Brain microvascular endothelial cell (primary cell): ENCODE results near the gene ZNF462.

Experiments
- DNase-seq: peaks from one replicate; pipeline ENCODE4 v3.0.0-alpha.2; 2020
- H3K27ac ChIP-seq: fragments of 250-450 bp; sonication (Bioruptor Pico); 2 replicates; pipeline ENCODE4 v1.5.1; 2020; ENCODE audit warnings: mild to moderate bottlenecking, moderate library complexity
- H3K27me3 ChIP-seq: fragments of 250-450 bp; sonication (Bioruptor Pico); replicated peaks from 2 replicates; pipeline ENCODE4 v1.5.1; 2020; ENCODE audit warnings: mild to moderate bottlenecking
- H3K36me3 ChIP-seq: fragments of 250-450 bp; sonication (Bioruptor Pico); replicated peaks from 2 replicates; pipeline ENCODE4 v1.5.1; 2020; ENCODE audit warnings: mild to moderate bottlenecking
- H3K4me3 ChIP-seq: 2 replicates; pipeline ENCODE4 v1.5.1; 2011; ENCODE audit warnings: low read depth, mild to moderate bottlenecking, control low read depth, low read length, moderate library complexity
- CTCF ChIP-seq: IDR thresholded peaks from 2 replicates; pipeline ENCODE4 v1.5.1; 2011; ENCODE audit warnings: low read depth, mild to moderate bottlenecking, moderate library complexity, low read length, control low read depth, inconsistent platforms; ENCODE audit errors: missing control alignments
- in situ Hi-C: cut with HindIII; loops from 2 replicates; pipeline ENCODE4 v1.10.0; 2017; ENCODE audit warnings: low sequenced_read_pairs, low pct_ligation_motif_present

ZNF462 gene

DNA sequence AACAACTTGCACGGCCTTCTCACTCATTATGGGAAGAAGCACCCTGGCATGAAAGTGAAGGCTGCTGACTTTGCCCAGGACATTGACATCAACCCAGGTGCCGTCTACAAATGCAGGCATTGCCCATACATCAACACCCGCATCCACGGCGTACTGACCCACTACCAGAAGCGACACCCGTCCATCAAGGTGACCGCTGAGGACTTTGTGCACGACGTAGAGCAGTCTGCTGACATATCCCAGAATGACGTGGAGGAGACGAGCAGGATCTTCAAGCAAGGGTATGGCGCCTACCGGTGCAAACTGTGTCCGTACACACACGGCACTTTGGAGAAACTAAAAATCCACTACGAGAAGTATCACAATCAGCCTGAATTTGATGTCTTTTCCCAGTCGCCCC is 65.4 kb downstream of the ZNF462 start:
- peaks cover 24% of the 10 kb centered on the region for H3K36me3 ChIP-seq
- H3K27me3 ChIP-seq = no peaks in the 10 kb centered on the region
- H3K27ac ChIP-seq = no peak overlapping the region
- H3K4me3 ChIP-seq = no peak overlapping the region
- in situ Hi-C loops = no loop called here
- DNase-seq = no peak
- TF ChIP-seq CTCF = no peak

DNA sequence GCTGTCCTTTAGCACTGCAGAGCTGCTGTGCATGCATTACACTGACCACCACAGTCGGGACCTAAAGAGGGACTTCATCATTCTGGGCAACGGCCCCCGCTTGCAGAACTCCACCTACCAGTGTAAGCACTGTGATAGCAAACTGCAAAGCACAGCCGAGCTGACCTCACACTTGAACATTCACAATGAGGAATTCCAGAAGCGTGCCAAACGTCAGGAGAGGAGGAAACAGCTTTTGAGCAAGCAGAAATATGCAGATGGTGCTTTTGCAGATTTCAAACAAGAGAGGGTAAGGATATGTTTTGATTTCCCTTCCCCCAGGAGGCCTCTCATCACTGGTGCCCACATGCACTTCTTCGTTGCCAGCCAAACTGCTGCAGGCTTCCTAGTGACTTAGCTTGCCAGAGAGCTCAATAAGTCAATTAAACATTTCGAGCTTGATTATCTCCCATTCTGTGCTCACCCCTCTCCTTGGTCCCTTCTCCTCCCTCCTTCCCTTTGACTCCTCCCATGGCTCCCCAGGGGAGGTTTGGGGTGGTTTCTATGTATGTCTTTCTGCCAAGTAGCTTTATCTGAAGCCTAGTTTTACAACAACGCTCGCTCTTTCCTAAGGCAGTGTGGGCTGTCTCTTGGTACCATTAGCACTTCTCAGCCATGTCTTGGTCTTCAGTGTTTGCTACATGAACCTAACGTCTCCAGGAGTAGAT is 66.7 kb downstream of the ZNF462 start:
- TF ChIP-seq CTCF = no peak
- no peak overlapping the region for H3K27ac ChIP-seq
- peaks cover 20% of the 10 kb centered on the region for H3K36me3 ChIP-seq
- no peak overlapping the region for H3K4me3 ChIP-seq
- no peak for DNase-seq
- H3K27me3 ChIP-seq = no peaks in the 10 kb centered on the region
- in situ Hi-C loops = no loop called here

DNA sequence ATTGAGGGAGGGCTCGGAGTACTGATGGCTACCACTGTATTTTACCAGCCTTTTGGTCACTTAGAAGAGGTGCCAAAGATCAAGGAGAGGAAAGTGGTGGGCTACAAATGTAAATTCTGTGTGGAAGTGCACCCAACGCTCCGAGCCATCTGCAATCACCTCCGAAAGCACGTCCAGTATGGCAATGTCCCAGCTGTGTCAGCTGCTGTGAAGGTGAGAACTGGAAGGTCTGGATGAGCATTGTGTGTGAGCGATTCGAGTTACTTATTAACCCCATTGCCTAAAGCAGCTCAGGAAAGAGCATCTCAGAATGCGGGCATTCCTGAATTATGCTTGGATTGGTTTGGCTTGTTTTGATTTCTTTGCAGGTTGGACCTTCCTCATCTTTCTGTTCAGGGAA is 67.5 kb downstream of the ZNF462 start:
- TF ChIP-seq CTCF = no peak
- DNase-seq = no peak
- no peak overlapping the region for H3K4me3 ChIP-seq
- no peak overlapping the region for H3K27ac ChIP-seq
- H3K36me3 ChIP-seq = peaks cover 20% of the 10 kb centered on the region
- H3K27me3 ChIP-seq = no peaks in the 10 kb centered on the region
- in situ Hi-C loops = no loop called here

DNA sequence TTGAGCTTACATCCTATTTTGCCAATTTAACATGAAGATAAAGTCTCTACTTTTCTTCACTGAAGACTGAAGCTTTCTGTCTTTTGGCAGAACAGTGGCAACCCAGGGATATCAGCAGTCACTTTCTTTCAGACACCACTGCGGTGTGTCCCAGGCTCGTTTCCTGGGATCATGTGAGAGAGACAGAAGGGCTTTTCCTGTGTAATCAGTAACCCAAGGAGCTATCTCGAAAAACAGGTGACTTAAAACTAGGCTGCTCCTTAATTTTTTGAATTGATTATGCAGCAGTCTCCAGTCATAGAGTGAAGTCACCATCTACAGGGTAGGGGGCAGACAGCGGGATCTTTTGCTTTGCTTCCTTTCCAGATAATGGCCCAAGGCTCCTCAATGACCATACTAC is 68.5 kb downstream of the ZNF462 start:
- no peak for TF ChIP-seq CTCF
- in situ Hi-C loops = no loop called here
- Histone ChIP-seq H3K36me3 (peaks cover 21% of the 10 kb centered on the region), H3K27ac (no peak overlapping the region), H3K27me3 (no peaks in the 10 kb centered on the region), H3K4me3 (no peak overlapping the region)
- no peak for DNase-seq

- in situ Hi-C loops = no loop called here
- no peak for DNase-seq
- no peak for TF ChIP-seq CTCF
- H3K27ac ChIP-seq = no peak overlapping the region
- H3K4me3 ChIP-seq = no peak overlapping the region
- peaks cover 24% of the 10 kb centered on the region for H3K36me3 ChIP-seq
- no peaks in the 10 kb centered on the region for H3K27me3 ChIP-seq
Observed at GRCh38 chr9:106932178-106932577, 69.2 kb downstream of the ZNF462 start.

GRCh38 chr9:106932675-106933074 is 69.7 kb downstream of the ZNF462 start:
- no peak overlapping the region for H3K4me3 ChIP-seq
- H3K27ac ChIP-seq = no peak overlapping the region
- no peak for TF ChIP-seq CTCF
- no peaks in the 10 kb centered on the region for H3K27me3 ChIP-seq
- no peak for DNase-seq
- H3K36me3 ChIP-seq = peaks cover 23% of the 10 kb centered on the region
- in situ Hi-C loops = no loop called here
